Measurements from ENCODE around the gene OBSL1.

DNA sequence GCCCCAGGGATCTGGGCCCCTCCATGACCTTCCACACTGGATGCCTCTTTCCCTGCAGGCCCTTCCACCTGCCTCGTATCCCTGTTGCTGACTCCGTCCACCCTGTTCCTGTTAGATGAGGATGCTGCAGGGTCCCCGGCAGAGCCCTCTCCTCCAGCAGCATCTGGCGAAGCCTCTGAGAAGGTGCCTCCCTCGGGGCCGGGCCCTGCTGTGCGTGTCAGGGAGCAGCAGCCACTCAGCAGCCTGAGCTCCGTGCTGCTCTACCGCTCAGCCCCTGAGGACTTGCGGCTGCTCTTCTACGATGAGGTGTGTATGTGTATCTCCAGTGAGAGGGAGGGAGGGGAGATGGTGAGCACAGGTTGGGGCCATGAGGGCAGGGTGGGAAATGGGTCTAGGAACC is 43.7 kb upstream of the OBSL1 start:
- TF ChIP-seq, protein P1, sequence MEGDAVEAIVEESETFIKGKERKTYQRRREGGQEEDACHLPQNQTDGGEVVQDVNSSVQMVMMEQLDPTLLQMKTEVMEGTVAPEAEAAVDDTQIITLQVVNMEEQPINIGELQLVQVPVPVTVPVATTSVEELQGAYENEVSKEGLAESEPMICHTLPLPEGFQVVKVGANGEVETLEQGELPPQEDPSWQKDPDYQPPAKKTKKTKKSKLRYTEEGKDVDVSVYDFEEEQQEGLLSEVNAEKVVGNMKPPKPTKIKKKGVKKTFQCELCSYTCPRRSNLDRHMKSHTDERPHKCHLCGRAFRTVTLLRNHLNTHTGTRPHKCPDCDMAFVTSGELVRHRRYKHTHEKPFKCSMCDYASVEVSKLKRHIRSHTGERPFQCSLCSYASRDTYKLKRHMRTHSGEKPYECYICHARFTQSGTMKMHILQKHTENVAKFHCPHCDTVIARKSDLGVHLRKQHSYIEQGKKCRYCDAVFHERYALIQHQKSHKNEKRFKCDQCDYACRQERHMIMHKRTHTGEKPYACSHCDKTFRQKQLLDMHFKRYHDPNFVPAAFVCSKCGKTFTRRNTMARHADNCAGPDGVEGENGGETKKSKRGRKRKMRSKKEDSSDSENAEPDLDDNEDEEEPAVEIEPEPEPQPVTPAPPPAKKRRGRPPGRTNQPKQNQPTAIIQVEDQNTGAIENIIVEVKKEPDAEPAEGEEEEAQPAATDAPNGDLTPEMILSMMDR (IDR thresholded peaks at IDR 0.05) = no peak
- TF ChIP-seq POLR2A (IDR thresholded peaks at IDR 0.05) = no peak

Measured in testis (tissue), 2 donors.